Trophoblast cell (in vitro differentiated cells and primary cell): Measurements from ENCODE around the gene SLC22A6.

ENCODE experiments used
- DNase-seq, 2 donors: peaks; one replicate each; pipeline ENCODE4 v3.0.0-alpha.2; 2016
- H2AFZ ChIP-seq: 2 replicates; pipeline ENCODE4 v1.6.1; 2013; ENCODE audit warnings: low read length, moderate library complexity, mild to moderate bottlenecking; ENCODE audit not compliant: insufficient read depth, poor library complexity
- H2AK5ac ChIP-seq: 2 replicates; pipeline ENCODE4 v1.6.1; 2013; ENCODE audit warnings: mild to moderate bottlenecking, low read length
- H2BK120ac ChIP-seq: 2 replicates; pipeline ENCODE4 v1.6.1; 2013; ENCODE audit warnings: low read length, mild to moderate bottlenecking, moderate library complexity; ENCODE audit not compliant: insufficient read depth, poor library complexity
- H2BK12ac ChIP-seq: 2 replicates; pipeline ENCODE4 v1.6.1; 2013; ENCODE audit warnings: mild to moderate bottlenecking, low read length, moderate library complexity
- H2BK5ac ChIP-seq: 2 replicates; pipeline ENCODE4 v1.6.1; 2013; ENCODE audit warnings: low read length, low read depth, moderate library complexity, mild to moderate bottlenecking; ENCODE audit not compliant: poor library complexity
- H3K14ac ChIP-seq: 2 replicates; pipeline ENCODE4 v1.6.1; 2013; ENCODE audit warnings: mild to moderate bottlenecking, low read length
- H3K18ac ChIP-seq: 2 replicates; pipeline ENCODE4 v1.6.1; 2013; ENCODE audit warnings: mild to moderate bottlenecking, low read length
- H3K23ac ChIP-seq: 2 replicates; pipeline ENCODE4 v1.6.1; 2013; ENCODE audit warnings: low read length
- H3K27ac ChIP-seq: 2 replicates; pipeline ENCODE4 v1.5.1; 2013; ENCODE audit warnings: low read depth, mild to moderate bottlenecking, inconsistent platforms, low read length, moderate library complexity
- H3K27me3 ChIP-seq: 2 replicates; pipeline ENCODE4 v1.6.1; 2013; ENCODE audit warnings: inconsistent platforms, mild to moderate bottlenecking, low read length, moderate library complexity; ENCODE audit not compliant: insufficient read depth
- H3K36me3 ChIP-seq, 2 experiments: 1 replicate in 1 of 2; 2 replicates in 1 of 2; pipeline ENCODE4 v1.6.1; 2013; ENCODE audit warnings: low read length in 2 of 2, mild to moderate bottlenecking in 2 of 2, moderate library complexity in 1 of 2; ENCODE audit not compliant: insufficient read depth in 2 of 2, control insufficient read depth in 1 of 2
- H3K4ac ChIP-seq: 2 replicates; pipeline ENCODE4 v1.6.1; 2013; ENCODE audit warnings: low read depth, mild to moderate bottlenecking, low read length, moderate library complexity
- H3K4me1 ChIP-seq, 2 experiments: 1 replicate in 1 of 2; 2 replicates in 1 of 2; pipeline ENCODE4 v1.6.1; 2013; ENCODE audit warnings: low read length in 2 of 2, mild to moderate bottlenecking in 2 of 2, moderate library complexity in 1 of 2; ENCODE audit not compliant: insufficient read depth in 2 of 2, control insufficient read depth in 1 of 2
- H3K4me2 ChIP-seq: 2 replicates; pipeline ENCODE4 v1.6.1; 2013; ENCODE audit warnings: inconsistent platforms, mild to moderate bottlenecking, low read length, moderate library complexity
- H3K4me3 ChIP-seq: 2 replicates; pipeline ENCODE4 v1.5.1; 2013; ENCODE audit warnings: mild to moderate bottlenecking, low read depth, low read length, inconsistent platforms
- H3K79me1 ChIP-seq: one replicate; pipeline ENCODE4 v1.6.1; 2013; ENCODE audit warnings: low read length
- H3K79me2 ChIP-seq: 2 replicates; pipeline ENCODE4 v1.6.1; 2013; ENCODE audit warnings: low read length, mild to moderate bottlenecking; ENCODE audit not compliant: control insufficient read depth, insufficient read depth, poor library complexity
- H3K9ac ChIP-seq: 2 replicates; pipeline ENCODE4 v1.6.1; 2013; ENCODE audit warnings: mild to moderate bottlenecking, low read length
- H3K9me3 ChIP-seq: 2 replicates; pipeline ENCODE4 v1.6.1; 2013; ENCODE audit warnings: low read depth, mild to moderate bottlenecking, control low read depth, inconsistent platforms, low read length; ENCODE audit not compliant: insufficient read depth
- H4K12ac ChIP-seq: 2 replicates; pipeline ENCODE4 v1.6.1; 2013; ENCODE audit warnings: low read depth, mild to moderate bottlenecking, low read length, moderate library complexity
- H4K8ac ChIP-seq: 2 replicates; pipeline ENCODE4 v1.6.1; 2013; ENCODE audit warnings: low read depth, mild to moderate bottlenecking, low read length, moderate library complexity
- H4K91ac ChIP-seq: one replicate; pipeline ENCODE4 v1.6.1; 2013; ENCODE audit warnings: low read depth, mild to moderate bottlenecking, low read length, moderate library complexity
- WGBS: extraction: QIAGEN DNeasy Blood & Tissue Kit; methylation state at CpG from one replicate; pipeline ENCODE4 v1.1.7; 2013; ENCODE audit warnings: missing lambda C conversion rate; ENCODE audit not compliant: insufficient read length, insufficient coverage; ENCODE audit errors: extremely low coverage; 5-methylcytosine and 5-hydroxymethylcytosine counted together

The SLC22A6 gene

GRCh38 chr11:63010934-63011439 lies 26.2 kb upstream of the SLC22A6 start:
- no peak overlapping the region for H4K91ac ChIP-seq
- no peaks in the 10 kb centered on the region for H3K27me3 ChIP-seq
- no peaks in the 10 kb centered on the region for H3K79me1 ChIP-seq
- DNase-seq = no peak
- no peak overlapping the region for H2AFZ ChIP-seq
- H3K18ac ChIP-seq = no peak overlapping the region
- no peak overlapping the region for H2AK5ac ChIP-seq
- H3K4me1 ChIP-seq = no peaks in the 10 kb centered on the region
- H3K4me2 ChIP-seq = no peak overlapping the region
- no peak overlapping the region for H3K23ac ChIP-seq
- no peak overlapping the region for H3K27ac ChIP-seq
- no peaks in the 10 kb centered on the region for H3K9me3 ChIP-seq
- no CpG with 5 or more reads among the region's 5 CpGs for WGBS
- no peak overlapping the region for H4K12ac ChIP-seq
- H3K4ac ChIP-seq = no peak overlapping the region
- no peak overlapping the region for H2BK12ac ChIP-seq
- no peak overlapping the region for H3K9ac ChIP-seq
- no peak overlapping the region for H3K4me3 ChIP-seq
- no peaks in the 10 kb centered on the region for H3K36me3 ChIP-seq
- H3K14ac ChIP-seq = no peak overlapping the region
- H4K8ac ChIP-seq = no peak overlapping the region
- H2BK5ac ChIP-seq = no peak overlapping the region
- H3K79me2 ChIP-seq = no peaks in the 10 kb centered on the region
- H2BK120ac ChIP-seq = no peak overlapping the region

GRCh38 chr11:63007920-63008319 lies 23.2 kb upstream of the SLC22A6 start:
- Histone ChIP-seq H2BK12ac (no peak overlapping the region), H3K36me3 (no peaks in the 10 kb centered on the region), H3K79me2 (no peaks in the 10 kb centered on the region), H3K9ac (no peak overlapping the region), H3K27me3 (no peaks in the 10 kb centered on the region), H3K4ac (no peak overlapping the region), H3K4me3 (peak overlapping the region; percentile 35), H2BK120ac (no peak overlapping the region), H3K14ac (no peak overlapping the region), H4K91ac (no peak overlapping the region), H2BK5ac (no peak overlapping the region), H3K4me2 (no peak overlapping the region), H3K4me1 (no peaks in the 10 kb centered on the region), H4K8ac (no peak overlapping the region), H3K27ac (no peak overlapping the region), H3K79me1 (no peaks in the 10 kb centered on the region), H2AK5ac (no peak overlapping the region), H4K12ac (no peak overlapping the region), H3K18ac (no peak overlapping the region), H3K9me3 (no peaks in the 10 kb centered on the region), H3K23ac (no peak overlapping the region), H2AFZ (no peak overlapping the region)
- WGBS = no CpG with 5 or more reads among the region's 5 CpGs
- DNase-seq = no peak

GRCh38 chr11:63001456-63001855 lies 16.7 kb upstream of the SLC22A6 start:
- Histone ChIP-seq H4K8ac (no peak overlapping the region), H3K27me3 (no peaks in the 10 kb centered on the region), H3K36me3 (no peaks in the 10 kb centered on the region), H3K9ac (no peak overlapping the region), H2BK120ac (no peak overlapping the region), H2BK12ac (no peak overlapping the region), H3K18ac (no peak overlapping the region), H2AK5ac (no peak overlapping the region), H3K79me2 (no peaks in the 10 kb centered on the region), H3K27ac (no peak overlapping the region), H4K91ac (no peak overlapping the region), H2AFZ (no peak overlapping the region), H3K4me1 (no peaks in the 10 kb centered on the region), H4K12ac (no peak overlapping the region), H3K4ac (no peak overlapping the region), H3K14ac (no peak overlapping the region), H3K9me3 (no peaks in the 10 kb centered on the region), H2BK5ac (no peak overlapping the region), H3K4me2 (no peak overlapping the region), H3K4me3 (no peak overlapping the region), H3K23ac (no peak overlapping the region), H3K79me1 (no peaks in the 10 kb centered on the region)
- DNase-seq = no peak
- no CpG with 5 or more reads among the region's 9 CpGs for WGBS

GRCh38 chr11:62999649-63000048 lies 14.9 kb upstream of the SLC22A6 start:
- Histone ChIP-seq H3K27ac (no peak overlapping the region), H3K36me3 (no peaks in the 10 kb centered on the region), H2BK5ac (no peak overlapping the region), H3K23ac (no peak overlapping the region), H4K91ac (no peak overlapping the region), H3K14ac (no peak overlapping the region), H3K4me3 (no peak overlapping the region), H2BK12ac (no peak overlapping the region), H2AK5ac (no peak overlapping the region), H3K4ac (no peak overlapping the region), H3K27me3 (no peaks in the 10 kb centered on the region), H3K79me2 (no peaks in the 10 kb centered on the region), H4K12ac (no peak overlapping the region), H3K4me1 (no peaks in the 10 kb centered on the region), H2AFZ (no peak overlapping the region), H3K9me3 (peaks cover 2% of the 10 kb centered on the region), H3K4me2 (no peak overlapping the region), H3K18ac (no peak overlapping the region), H2BK120ac (no peak overlapping the region), H3K9ac (no peak overlapping the region), H3K79me1 (no peaks in the 10 kb centered on the region), H4K8ac (no peak overlapping the region)
- DNase-seq = no peak
- no CpG with 5 or more reads among the region's 7 CpGs for WGBS
